ENCODE results near the gene ASCC1.

DNA sequence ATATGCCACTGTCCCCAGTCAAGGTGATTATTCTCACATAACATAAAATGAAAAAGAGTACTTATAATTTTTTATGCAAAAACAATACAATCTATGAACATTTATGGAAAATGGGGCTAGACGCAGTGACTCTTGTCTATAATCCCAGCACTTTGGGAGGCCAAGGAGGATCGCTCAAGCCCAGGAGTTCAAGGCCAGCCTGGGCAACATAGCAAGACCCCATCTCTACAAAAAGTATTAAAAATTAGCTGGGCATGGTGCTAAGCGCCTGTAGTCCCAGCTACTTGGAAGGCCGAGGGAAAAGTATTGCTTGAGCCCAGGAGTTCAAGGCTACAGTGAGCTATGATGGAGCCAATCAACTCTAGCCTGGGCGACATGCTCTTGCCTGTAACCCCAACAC, 14.8 kb downstream of the ASCC1 start:
- TF ChIP-seq, protein P1, sequence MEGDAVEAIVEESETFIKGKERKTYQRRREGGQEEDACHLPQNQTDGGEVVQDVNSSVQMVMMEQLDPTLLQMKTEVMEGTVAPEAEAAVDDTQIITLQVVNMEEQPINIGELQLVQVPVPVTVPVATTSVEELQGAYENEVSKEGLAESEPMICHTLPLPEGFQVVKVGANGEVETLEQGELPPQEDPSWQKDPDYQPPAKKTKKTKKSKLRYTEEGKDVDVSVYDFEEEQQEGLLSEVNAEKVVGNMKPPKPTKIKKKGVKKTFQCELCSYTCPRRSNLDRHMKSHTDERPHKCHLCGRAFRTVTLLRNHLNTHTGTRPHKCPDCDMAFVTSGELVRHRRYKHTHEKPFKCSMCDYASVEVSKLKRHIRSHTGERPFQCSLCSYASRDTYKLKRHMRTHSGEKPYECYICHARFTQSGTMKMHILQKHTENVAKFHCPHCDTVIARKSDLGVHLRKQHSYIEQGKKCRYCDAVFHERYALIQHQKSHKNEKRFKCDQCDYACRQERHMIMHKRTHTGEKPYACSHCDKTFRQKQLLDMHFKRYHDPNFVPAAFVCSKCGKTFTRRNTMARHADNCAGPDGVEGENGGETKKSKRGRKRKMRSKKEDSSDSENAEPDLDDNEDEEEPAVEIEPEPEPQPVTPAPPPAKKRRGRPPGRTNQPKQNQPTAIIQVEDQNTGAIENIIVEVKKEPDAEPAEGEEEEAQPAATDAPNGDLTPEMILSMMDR (IDR thresholded peaks at IDR 0.05; ENCODE audit: insufficient read depth, low read length, poor library complexity, severe bottlenecking) = no peak
- TF ChIP-seq EZH2phosphoT487 (conservative IDR thresholded peaks at IDR 0.05; ENCODE audit: low read length) = no peak

All from SU-DHL-6 (cell line).